Psoas muscle (tissue), 8 donors: ENCODE measurements around the gene PLEKHG5. TPM values are rescaled to one million over a fixed set of nuclear protein-coding genes. Genes with fewer than 3 reads are reported as not detected.

Source experiments
- ATAC-seq, 4 donors: fragments of 200-7000 bp; cut with Tn5 transposase; one replicate each; pipeline ENCODE4 v1.9.1; 2020; ENCODE audit warnings: moderate library complexity in 3 of 4, mild to moderate bottlenecking in 2 of 4
- DNase-seq, 2 donors: peaks; one replicate each; pipeline ENCODE4 v3.0.0-alpha.2; 2020
- H3K27ac ChIP-seq: fragments of 200-600 bp; one replicate; pipeline ENCODE4 v1.8.0; 2022
- H3K27me3 ChIP-seq, 3 donors: fragments of 200-600 bp in 1 of 3; one replicate each; pipeline versions ENCODE4 v1.6.1 to v1.8.0; 2013 to 2022; ENCODE audit warnings: low read length in 2 of 3, mild to moderate bottlenecking in 2 of 3, moderate library complexity in 1 of 3; ENCODE audit not compliant: insufficient read depth in 3 of 3
- H3K36me3 ChIP-seq, 2 donors: fragments of 200-600 bp in 1 of 2; one replicate each; pipeline versions ENCODE4 v1.6.1 to v1.8.0; 2013 to 2022; ENCODE audit warnings: low read depth in 1 of 2, mild to moderate bottlenecking in 1 of 2, moderate library complexity in 1 of 2; ENCODE audit not compliant: insufficient read depth in 1 of 2
- H3K4me1 ChIP-seq: fragments of 200-600 bp; one replicate; pipeline ENCODE4 v1.8.0; 2022
- H3K4me3 ChIP-seq: fragments of 200-600 bp; one replicate; pipeline ENCODE4 v1.8.0; 2022; ENCODE audit warnings: mild to moderate bottlenecking
- H3K9me3 ChIP-seq: fragments of 200-600 bp; one replicate; pipeline ENCODE4 v1.8.0; 2022
- WGBS, 3 donors: extraction: QIAGEN DNeasy Blood & Tissue Kit; methylation state at CpG; one replicate each; pipeline versions ENCODE4 v1.1.6 to v1.1.7; 2013; 5-methylcytosine and 5-hydroxymethylcytosine counted together
- intact Hi-C, 2 donors: fragments of 100-400 bp; cut with DNase I; formaldehyde crosslinking; loops; one replicate each; pipeline versions ENCODE4 v1.11.0 to v1.14.2; 2022
- polyA plus RNA-seq, 3 donors: library from polyadenylated mRNA; stranded (reverse); fragments of 200-250 nt; gene quantifications; one replicate each; pipeline ENCODE4 v1.2.3, GENCODE V29; 2013
- total RNA-seq, 4 donors: library from RNA; stranded (reverse); fragmentation: NEBNext Ultra II Directional in 2 of 4; extraction: Animal tissue kit (Norgen Biotek cat#: 25700) in 2 of 4; gene quantifications; one replicate each; pipeline versions ENCODE4 v1.2.1 to v1.2.4, GENCODE V29; 2021 to 2023
- TF ChIP-seq, protein P1 (sequence below): fragments of 200-600 bp; IDR thresholded peaks from one replicate; pipeline ENCODE4 v1.8.0; 2022; ENCODE audit warnings: antibody characterized with exemption
- donor health status: healthy with polysubstance abuse.
- donor health status: DM: no; HTN: no; CAD: no; lungs with moderate emphysema.
- donor health status: Bipolar disorder and iron deficiency.
- donor health status: healthy.
- donor health status: DM: yes; HTN: yes; CAD: no.
- donor health status: DM: no; HTN: no; CAD: no.
- donor health status: DM: no; HTN: no; CAD: no.
- donor health status: DM: yes; HTN: yes; CAD: no.

Gene PLEKHG5
- total and polyA plus RNA-seq, 7 donors, result 1.5 to 3.3 (median 2.6) TPM

- H3K36me3 ChIP-seq, result no peaks in the 10 kb centered on the region
- no peak overlapping the region for H3K27ac ChIP-seq
- peaks cover 0 to 72% (median 26%) of the 10 kb centered on the region in 3 donors for H3K27me3 ChIP-seq
- no peaks in the 10 kb centered on the region for H3K9me3 ChIP-seq
- no peak for DNase-seq
- H3K4me1 ChIP-seq, result peaks cover 4% of the 10 kb centered on the region
- TF ChIP-seq, protein P1, sequence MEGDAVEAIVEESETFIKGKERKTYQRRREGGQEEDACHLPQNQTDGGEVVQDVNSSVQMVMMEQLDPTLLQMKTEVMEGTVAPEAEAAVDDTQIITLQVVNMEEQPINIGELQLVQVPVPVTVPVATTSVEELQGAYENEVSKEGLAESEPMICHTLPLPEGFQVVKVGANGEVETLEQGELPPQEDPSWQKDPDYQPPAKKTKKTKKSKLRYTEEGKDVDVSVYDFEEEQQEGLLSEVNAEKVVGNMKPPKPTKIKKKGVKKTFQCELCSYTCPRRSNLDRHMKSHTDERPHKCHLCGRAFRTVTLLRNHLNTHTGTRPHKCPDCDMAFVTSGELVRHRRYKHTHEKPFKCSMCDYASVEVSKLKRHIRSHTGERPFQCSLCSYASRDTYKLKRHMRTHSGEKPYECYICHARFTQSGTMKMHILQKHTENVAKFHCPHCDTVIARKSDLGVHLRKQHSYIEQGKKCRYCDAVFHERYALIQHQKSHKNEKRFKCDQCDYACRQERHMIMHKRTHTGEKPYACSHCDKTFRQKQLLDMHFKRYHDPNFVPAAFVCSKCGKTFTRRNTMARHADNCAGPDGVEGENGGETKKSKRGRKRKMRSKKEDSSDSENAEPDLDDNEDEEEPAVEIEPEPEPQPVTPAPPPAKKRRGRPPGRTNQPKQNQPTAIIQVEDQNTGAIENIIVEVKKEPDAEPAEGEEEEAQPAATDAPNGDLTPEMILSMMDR, result no peak
- WGBS, 3 donors, result 78 to 82% (median 79%) methylated on average over 26 of the region's 26 CpGs
- no peak overlapping the region for H3K4me3 ChIP-seq
- intact Hi-C loops, result no loop called here
- ATAC-seq, result no peak
Observed at GRCh38 chr1:6427441-6428390, 63.8 kb downstream of the PLEKHG5 start.

- WGBS, 3 donors, result 78 to 85% (median 82%) methylated on average over 10 of the region's 10 CpGs
- Histone ChIP-seq H3K9me3 (no peaks in the 10 kb centered on the region), H3K4me1 (peaks cover 4% of the 10 kb centered on the region), H3K27ac (no peak overlapping the region), H3K4me3 (no peak overlapping the region), H3K27me3 (peaks cover 0 to 80% (median 24%) of the 10 kb centered on the region in 3 donors), H3K36me3 (no peaks in the 10 kb centered on the region)
- intact Hi-C loops, result no loop called here
- TF ChIP-seq, protein P1, result no peak
- ATAC-seq (no peak), DNase-seq (no peak)
Observed at GRCh38 chr1:6426972-6427350, 64.5 kb downstream of the PLEKHG5 start.

- 72 to 92% (median 81%) methylated on average over 9 of the region's 9 CpGs for whole genome bisulfite sequencing, 3 donors
- H3K27me3 ChIP-seq, result peaks cover 0 to 85% (median 24%) of the 10 kb centered on the region in 3 donors
Observed at GRCh38 chr1:6426277-6426971, 65.0 kb downstream of the PLEKHG5 start.

GRCh38 chr1:6425658-6426057 is 65.8 kb downstream of the PLEKHG5 start:
- H3K4me1 ChIP-seq, result peaks cover 4% of the 10 kb centered on the region
- intact Hi-C loops, result no loop called here
- H3K27me3 ChIP-seq, result peaks cover 0 to 90% (median 28%) of the 10 kb centered on the region in 3 donors
- no peak overlapping the region for H3K4me3 ChIP-seq
- DNase-seq (no peak), ATAC-seq (no peak)
- WGBS, 3 donors, result 66 to 77% (median 71%) methylated on average over 6 of the region's 6 CpGs
- TF ChIP-seq, protein P1, result no peak
- H3K27ac ChIP-seq, result no peak overlapping the region
- H3K9me3 ChIP-seq, result no peaks in the 10 kb centered on the region
- no peaks in the 10 kb centered on the region for H3K36me3 ChIP-seq

More at GRCh38 chr1:6426277-6426971, 65.0 kb downstream of the PLEKHG5 start:
- TF ChIP-seq, protein P1, result no peak
- Histone ChIP-seq H3K9me3 (no peaks in the 10 kb centered on the region), H3K4me1 (peaks cover 4% of the 10 kb centered on the region), H3K27ac (no peak overlapping the region), H3K4me3 (no peak overlapping the region), H3K36me3 (no peaks in the 10 kb centered on the region)
- intact Hi-C loops, result no loop called here
- ATAC-seq, result no peak
- no peak for DNase-seq
